Skeletal muscle tissue (tissue), 4 donors: ENCODE results near the gene FAXC. TPM values are rescaled to one million over a fixed set of nuclear protein-coding genes. Genes with fewer than 3 reads are reported as not detected.

Experiments used
- H3K27ac ChIP-seq: one replicate; pipeline ENCODE4 v1.7.0; 2013; ENCODE audit warnings: mild to moderate bottlenecking, low read depth, low read length, inconsistent platforms
- H3K27me3 ChIP-seq, 3 donors: one replicate each; pipeline ENCODE4 v1.7.0; 2013; ENCODE audit warnings: low read length in 3 of 3; ENCODE audit not compliant: control insufficient read depth in 3 of 3, insufficient read depth in 3 of 3
- H3K36me3 ChIP-seq, 3 donors: one replicate each; pipeline ENCODE4 v1.7.0; 2013; ENCODE audit warnings: low read length in 3 of 3; ENCODE audit not compliant: control insufficient read depth in 3 of 3, insufficient read depth in 3 of 3
- H3K4me1 ChIP-seq, 3 donors: one replicate each; pipeline ENCODE4 v1.7.0; 2013; ENCODE audit warnings: low read length in 3 of 3, mild to moderate bottlenecking in 3 of 3; ENCODE audit not compliant: control insufficient read depth in 3 of 3, insufficient read depth in 3 of 3
- H3K4me3 ChIP-seq, 3 donors: one replicate each; pipeline ENCODE4 v1.7.0; 2013; ENCODE audit warnings: low read length in 3 of 3
- H3K9ac ChIP-seq, 3 donors: one replicate each; pipeline ENCODE4 v1.7.0; 2013; ENCODE audit warnings: low read length in 3 of 3, mild to moderate bottlenecking in 3 of 3, moderate library complexity in 2 of 3, low read depth in 1 of 3
- H3K9me3 ChIP-seq, 3 donors: one replicate each; pipeline ENCODE4 v1.7.0; 2013; ENCODE audit warnings: low read length in 3 of 3; ENCODE audit not compliant: control insufficient read depth in 3 of 3
- total RNA-seq: library from RNA; depleted of rRNA; stranded (reverse); fragments of >200 nt; gene quantifications from one replicate; pipeline ENCODE4 v1.2.3, GENCODE V29; 2014
- donor health status: Osteomylitis.

The FAXC gene
- total RNA-seq, 1 donor from 2014 or later = 4.2 TPM

GRCh38 chr6:99318566-99318965, 30.9 kb downstream of the FAXC start:
- no peak overlapping the region for H3K27ac ChIP-seq
- no peak overlapping the region for H3K9ac ChIP-seq
- H3K27me3 ChIP-seq = no peaks in the 10 kb centered on the region
- H3K36me3 ChIP-seq = no peaks in the 10 kb centered on the region
- no peak overlapping the region for H3K4me3 ChIP-seq
- H3K9me3 ChIP-seq = no peaks in the 10 kb centered on the region
- H3K4me1 ChIP-seq = no peaks in the 10 kb centered on the region

GRCh38 chr6:99312354-99312753, 37.1 kb downstream of the FAXC start:
- H3K27me3 ChIP-seq = no peaks in the 10 kb centered on the region
- no peak overlapping the region for H3K9ac ChIP-seq
- no peak overlapping the region for H3K27ac ChIP-seq
- no peaks in the 10 kb centered on the region for H3K9me3 ChIP-seq
- no peak overlapping the region for H3K4me3 ChIP-seq
- H3K36me3 ChIP-seq = no peaks in the 10 kb centered on the region
- no peaks in the 10 kb centered on the region for H3K4me1 ChIP-seq

- Histone ChIP-seq H3K36me3 (no peaks in the 10 kb centered on the region), H3K9ac (no peak overlapping the region), H3K4me3 (no peak overlapping the region), H3K27me3 (no peaks in the 10 kb centered on the region), H3K27ac (no peak overlapping the region), H3K9me3 (no peaks in the 10 kb centered on the region), H3K4me1 (no peaks in the 10 kb centered on the region)
These were observed 38.9 kb downstream of the FAXC start for GRCh38 chr6:99310553-99310952.

- H3K4me3 ChIP-seq = no peak overlapping the region
- H3K9ac ChIP-seq = no peak overlapping the region
- no peaks in the 10 kb centered on the region for H3K36me3 ChIP-seq
- no peaks in the 10 kb centered on the region for H3K27me3 ChIP-seq
- H3K9me3 ChIP-seq = no peaks in the 10 kb centered on the region
- H3K4me1 ChIP-seq = no peaks in the 10 kb centered on the region
- no peak overlapping the region for H3K27ac ChIP-seq
These were observed 39.9 kb downstream of the FAXC start for GRCh38 chr6:99309557-99309956.

- no peaks in the 10 kb centered on the region for H3K9me3 ChIP-seq
These were observed 40.7 kb downstream of the FAXC start for GRCh38 chr6:99308788-99309187.

GRCh38 chr6:99307295-99307907, 42.1 kb downstream of the FAXC start:
- Histone ChIP-seq H3K9ac (no peak overlapping the region), H3K36me3 (no peaks in the 10 kb centered on the region), H3K27me3 (no peaks in the 10 kb centered on the region), H3K4me3 (no peak overlapping the region), H3K4me1 (no peaks in the 10 kb centered on the region), H3K27ac (no peak overlapping the region), H3K9me3 (no peaks in the 10 kb centered on the region)

More at GRCh38 chr6:99308788-99309187, 40.7 kb downstream of the FAXC start:
- Histone ChIP-seq H3K4me3 (no peak overlapping the region), H3K9ac (no peak overlapping the region), H3K27me3 (no peaks in the 10 kb centered on the region), H3K4me1 (no peaks in the 10 kb centered on the region), H3K27ac (no peak overlapping the region), H3K36me3 (no peaks in the 10 kb centered on the region)

- H3K9me3 ChIP-seq = no peaks in the 10 kb centered on the region
- H3K36me3 ChIP-seq = no peaks in the 10 kb centered on the region
- H3K27me3 ChIP-seq = no peaks in the 10 kb centered on the region
- H3K9ac ChIP-seq = no peak overlapping the region
- H3K4me1 ChIP-seq = no peaks in the 10 kb centered on the region
- no peak overlapping the region for H3K27ac ChIP-seq
- H3K4me3 ChIP-seq = no peak overlapping the region
These were observed 43.1 kb downstream of the FAXC start for GRCh38 chr6:99306341-99306740.

GRCh38 chr6:99305021-99305554, 44.4 kb downstream of the FAXC start:
- Histone ChIP-seq H3K27ac (no peak overlapping the region), H3K4me1 (no peaks in the 10 kb centered on the region), H3K9me3 (no peaks in the 10 kb centered on the region), H3K36me3 (no peaks in the 10 kb centered on the region), H3K27me3 (no peaks in the 10 kb centered on the region), H3K4me3 (no peak overlapping the region), H3K9ac (no peak overlapping the region)

GRCh38 chr6:99297415-99297814, 52.1 kb downstream of the FAXC start:
- no peak overlapping the region for H3K27ac ChIP-seq
- no peaks in the 10 kb centered on the region for H3K36me3 ChIP-seq
- H3K9ac ChIP-seq = no peak overlapping the region
- no peak overlapping the region for H3K4me3 ChIP-seq
- H3K9me3 ChIP-seq = no peaks in the 10 kb centered on the region
- H3K4me1 ChIP-seq = no peaks in the 10 kb centered on the region
- H3K27me3 ChIP-seq = no peaks in the 10 kb centered on the region

GRCh38 chr6:99297006-99297405, 52.5 kb downstream of the FAXC start:
- Histone ChIP-seq H3K4me1 (no peaks in the 10 kb centered on the region), H3K27me3 (no peaks in the 10 kb centered on the region), H3K27ac (no peak overlapping the region), H3K4me3 (no peak overlapping the region), H3K9me3 (no peaks in the 10 kb centered on the region), H3K9ac (no peak overlapping the region), H3K36me3 (no peaks in the 10 kb centered on the region)
